GM13977 (cell line): ENCODE data around the gene CBX7.

ENCODE experiments used
- DNase-seq: peaks from one replicate; pipeline ENCODE4 v3.0.0; 2012; ENCODE audit warnings: low spot score
- CTCF ChIP-seq: IDR thresholded peaks from 2 replicates; pipeline ENCODE4 v1.5.1; 2012; ENCODE audit warnings: mild to moderate bottlenecking, control low read depth; ENCODE audit not compliant: insufficient read depth; ENCODE audit errors: extremely low read depth, missing control alignments
- in situ Hi-C: fragments of 300-500 bp; cut with MboI; formaldehyde crosslinking; loops from one replicate; pipeline ENCODE4 v1.12.0; 2022; ENCODE audit warnings: low sequenced_read_pairs, low pct_unique_long_range_greater_than_20kb, mixed read lengths, inconsistent platforms; ENCODE audit not compliant: unreplicated experiment

CBX7 gene

GRCh38 chr22:39094717-39095389 lies 57.6 kb downstream of the CBX7 start:
- in situ Hi-C loops: no loop called here
- DNase-seq: no peak
- no peak for TF ChIP-seq CTCF

- in situ Hi-C loops: no loop called here
- TF ChIP-seq CTCF: no peak
- peak; percentile 46 for DNase-seq
Measured at GRCh38 chr22:39092111-39092862, 60.2 kb downstream of the CBX7 start.

- TF ChIP-seq CTCF: no peak
- no peak for DNase-seq
- in situ Hi-C loops: no loop called here
Measured at GRCh38 chr22:39091126-39092081, 61.1 kb downstream of the CBX7 start.

- no peak for DNase-seq
- in situ Hi-C loops: no loop called here
- TF ChIP-seq CTCF: no peak
Measured at GRCh38 chr22:39090426-39091064, 61.9 kb downstream of the CBX7 start.

GRCh38 chr22:39089928-39090327 lies 62.6 kb downstream of the CBX7 start:
- DNase-seq: no peak
- in situ Hi-C loops: no loop called here
- no peak for TF ChIP-seq CTCF

GRCh38 chr22:39088685-39089032 lies 63.8 kb downstream of the CBX7 start:
- in situ Hi-C loops: no loop called here
- no peak for DNase-seq

More at GRCh38 chr22:39088685-39089032, 63.8 kb downstream of the CBX7 start:
- no peak for TF ChIP-seq CTCF
